PC-3 (cell line): ENCODE data around the gene DBP.

Source experiments
- CTCF ChIP-seq: fragments of 300-600 bp; sonication (generic); conservative IDR thresholded peaks from 2 replicates; pipeline ENCODE4 v1.5.1; 2017; ENCODE audit warnings: antibody characterized with exemption, low read depth, mild to moderate bottlenecking, low read length
- EZH2 ChIP-seq: fragments of 300-600 bp; sonication (generic); IDR thresholded peaks from one replicate; pipeline ENCODE4 v1.6.1; 2017; ENCODE audit warnings: antibody characterized with exemption, mild to moderate bottlenecking, low read length; ENCODE audit not compliant: unreplicated experiment

- TF ChIP-seq CTCF, result no peak
- no peak for TF ChIP-seq EZH2
Measured at GRCh38 chr19:48678201-48678600, 41.0 kb upstream of the DBP start.
